Mesodermal cell (in vitro differentiated cells): Measurements from ENCODE around the gene ZEB1.
"Not testable (repeated sequence)": the region's sequence is repeated elsewhere in the genome, so short reads cannot be mapped to it uniquely, and the experiment has no call there.

Source experiments
- H3K27ac ChIP-seq: 2 replicates; pipeline ENCODE4 v1.7.0; 2013; ENCODE audit warnings: mild to moderate bottlenecking, low read depth, low read length, moderate library complexity; ENCODE audit not compliant: severe bottlenecking
- H3K36me3 ChIP-seq: 2 replicates; pipeline ENCODE4 v1.7.1; 2013; ENCODE audit warnings: mild to moderate bottlenecking, low read length, moderate library complexity; ENCODE audit not compliant: control insufficient read depth, insufficient read depth
- H3K4me1 ChIP-seq: one replicate; pipeline ENCODE4 v1.7.1; 2013; ENCODE audit warnings: mild to moderate bottlenecking, low read length; ENCODE audit not compliant: insufficient read depth, control insufficient read depth, poor library complexity, severe bottlenecking
- H3K4me3 ChIP-seq: 2 replicates; pipeline ENCODE4 v1.7.0; 2013; ENCODE audit warnings: low read length, control low read depth, mild to moderate bottlenecking; ENCODE audit not compliant: insufficient read depth, poor library complexity, severe bottlenecking; ENCODE audit errors: extremely low read depth
- H3K9me3 ChIP-seq: 2 replicates; pipeline ENCODE4 v1.7.1; 2013; ENCODE audit warnings: mild to moderate bottlenecking, low read length, moderate library complexity; ENCODE audit not compliant: control insufficient read depth
- WGBS, 2 experiments: methylation state at CpG; one replicate each; pipeline ENCODE4 v1.1.5; 2013; ENCODE audit warnings: missing lambda C conversion rate in 2 of 2; ENCODE audit not compliant: insufficient coverage in 2 of 2; 5-methylcytosine and 5-hydroxymethylcytosine counted together

Gene ZEB1

GRCh38 chr10:31396376-31396775 lies 77.4 kb downstream of the ZEB1 start:
- H3K27ac ChIP-seq, result no peak overlapping the region

GRCh38 chr10:31397852-31398251 lies 78.8 kb downstream of the ZEB1 start:
- Histone ChIP-seq H3K4me3 (no peak overlapping the region), H3K9me3 (no peaks in the 10 kb centered on the region), H3K27ac (no peak overlapping the region), H3K36me3 (no peaks in the 10 kb centered on the region), H3K4me1 (no peaks in the 10 kb centered on the region)
- no CpG with 5 or more reads among the region's 1 CpG for WGBS, 2 experiments

More at GRCh38 chr10:31396376-31396775, 77.4 kb downstream of the ZEB1 start:
- H3K9me3 ChIP-seq, result no peaks in the 10 kb centered on the region
- H3K4me1 ChIP-seq, result no peaks in the 10 kb centered on the region
- H3K36me3 ChIP-seq, result no peaks in the 10 kb centered on the region
- no peak overlapping the region for H3K4me3 ChIP-seq

GRCh38 chr10:31399171-31399570 lies 80.2 kb downstream of the ZEB1 start:
- Histone ChIP-seq H3K4me1 (no peaks in the 10 kb centered on the region), H3K36me3 (no peaks in the 10 kb centered on the region), H3K27ac (no peak overlapping the region), H3K4me3 (no peak overlapping the region), H3K9me3 (no peaks in the 10 kb centered on the region)
- 78 to 90% methylated on average over 1 to 2 of the region's 5 CpGs for WGBS, 2 experiments

GRCh38 chr10:31399631-31400030 lies 80.6 kb downstream of the ZEB1 start:
- Histone ChIP-seq H3K9me3 (no peaks in the 10 kb centered on the region), H3K4me3 (no peak overlapping the region), H3K27ac (no peak overlapping the region), H3K4me1 (no peaks in the 10 kb centered on the region), H3K36me3 (no peaks in the 10 kb centered on the region)

GRCh38 chr10:31401287-31401686 lies 82.3 kb downstream of the ZEB1 start:
- H3K4me3 ChIP-seq, result no peak overlapping the region
- no peaks in the 10 kb centered on the region for H3K9me3 ChIP-seq
- WGBS, 2 experiments, result 92 to 100% methylated on average over 2 of the region's 3 CpGs
- H3K27ac ChIP-seq, result no peak overlapping the region
- no peaks in the 10 kb centered on the region for H3K4me1 ChIP-seq
- H3K36me3 ChIP-seq, result no peaks in the 10 kb centered on the region

GRCh38 chr10:31404640-31405039 lies 85.6 kb downstream of the ZEB1 start:
- Histone ChIP-seq H3K9me3 (no peaks in the 10 kb centered on the region), H3K27ac (no peak overlapping the region), H3K36me3 (no peaks in the 10 kb centered on the region), H3K4me1 (no peaks in the 10 kb centered on the region), H3K4me3 (no peak overlapping the region)

GRCh38 chr10:31405829-31406228 lies 86.8 kb downstream of the ZEB1 start:
- H3K4me3 ChIP-seq, H3K27ac ChIP-seq, H3K9me3 ChIP-seq, H3K36me3 ChIP-seq, H3K4me1 ChIP-seq: not testable (repeated sequence)
- no CpG with 5 or more reads among the region's 3 CpGs for WGBS, 2 experiments

- WGBS, 2 experiments, result 60% methylated on average over 1 of the region's 2 CpGs; no CpG with 5 or more reads in 1 of the 2 experiments
- H3K27ac ChIP-seq, H3K9me3 ChIP-seq, H3K36me3 ChIP-seq, H3K4me3 ChIP-seq, H3K4me1 ChIP-seq: not testable (repeated sequence)
Measured at GRCh38 chr10:31412397-31412796, 93.4 kb downstream of the ZEB1 start.

GRCh38 chr10:31413325-31413724 lies 94.3 kb downstream of the ZEB1 start:
- Histone ChIP-seq H3K36me3 (no peaks in the 10 kb centered on the region), H3K4me3 (no peak overlapping the region), H3K9me3 (no peaks in the 10 kb centered on the region), H3K4me1 (peaks cover 7% of the 10 kb centered on the region), H3K27ac (no peak overlapping the region)
- WGBS, 2 experiments, result 94 to 100% methylated on average over 1 of the region's 1 CpG

GRCh38 chr10:31418481-31418880 lies 99.5 kb downstream of the ZEB1 start:
- Histone ChIP-seq H3K36me3 (no peaks in the 10 kb centered on the region), H3K4me1 (peaks cover under 1% of the 10 kb centered on the region), H3K27ac (no peak overlapping the region), H3K4me3 (no peak overlapping the region), H3K9me3 (no peaks in the 10 kb centered on the region)
- 92 to 100% methylated on average over 1 to 2 of the region's 2 CpGs for WGBS, 2 experiments

- Histone ChIP-seq H3K9me3 (no peaks in the 10 kb centered on the region), H3K4me1 (no peaks in the 10 kb centered on the region), H3K36me3 (no peaks in the 10 kb centered on the region), H3K4me3 (no peak overlapping the region), H3K27ac (no peak overlapping the region)
- 100% methylated on average over 1 of the region's 4 CpGs for WGBS, 2 experiments
Measured at GRCh38 chr10:31419394-31420063, 100.5 kb downstream of the ZEB1 start.
